Coronary artery (tissue), 2 donors: Measurements from ENCODE around the gene C1QTNF2.

Source experiments
- DNase-seq: peaks from one replicate; pipeline ENCODE4 v3.0.0-alpha.2; 2017; ENCODE audit warnings: low spot score
- H3K27ac ChIP-seq, 2 donors: fragments of 200-600 bp; sonication (generic); one replicate each; pipeline ENCODE4 v1.5.1; 2016 to 2019
- H3K4me3 ChIP-seq: fragments of 200-600 bp; sonication (generic); 2 replicates; pipeline ENCODE4 v1.5.1; 2016; ENCODE audit warnings: mild to moderate bottlenecking, moderate library complexity
- TF ChIP-seq, protein P1 (sequence below): fragments of 200-600 bp; sonication (generic); IDR thresholded peaks from one replicate; pipeline ENCODE4 v1.5.1; 2019; ENCODE audit warnings: antibody characterized with exemption

C1QTNF2 gene

DNA sequence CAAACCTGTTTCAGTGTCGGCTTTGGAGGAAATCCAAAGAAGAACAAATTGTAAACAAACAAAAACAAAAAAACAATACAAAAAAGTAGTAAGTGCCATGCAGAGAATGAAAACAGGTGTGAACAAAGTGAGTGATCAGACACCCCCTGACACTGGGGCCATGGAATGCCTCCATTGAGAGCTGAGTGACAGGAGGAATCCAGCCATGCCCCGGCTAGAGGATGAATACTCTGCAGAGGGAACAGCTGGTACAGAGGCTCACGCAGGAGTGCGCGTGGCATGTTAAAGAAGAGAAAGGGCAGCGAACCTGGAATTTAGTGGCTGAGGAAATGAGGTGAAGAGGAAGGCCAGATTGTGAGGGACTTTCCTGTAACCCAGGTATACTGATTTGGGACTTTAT, 42.6 kb downstream of the C1QTNF2 start:
- H3K4me3 ChIP-seq = no peak overlapping the region
- TF ChIP-seq, protein P1, sequence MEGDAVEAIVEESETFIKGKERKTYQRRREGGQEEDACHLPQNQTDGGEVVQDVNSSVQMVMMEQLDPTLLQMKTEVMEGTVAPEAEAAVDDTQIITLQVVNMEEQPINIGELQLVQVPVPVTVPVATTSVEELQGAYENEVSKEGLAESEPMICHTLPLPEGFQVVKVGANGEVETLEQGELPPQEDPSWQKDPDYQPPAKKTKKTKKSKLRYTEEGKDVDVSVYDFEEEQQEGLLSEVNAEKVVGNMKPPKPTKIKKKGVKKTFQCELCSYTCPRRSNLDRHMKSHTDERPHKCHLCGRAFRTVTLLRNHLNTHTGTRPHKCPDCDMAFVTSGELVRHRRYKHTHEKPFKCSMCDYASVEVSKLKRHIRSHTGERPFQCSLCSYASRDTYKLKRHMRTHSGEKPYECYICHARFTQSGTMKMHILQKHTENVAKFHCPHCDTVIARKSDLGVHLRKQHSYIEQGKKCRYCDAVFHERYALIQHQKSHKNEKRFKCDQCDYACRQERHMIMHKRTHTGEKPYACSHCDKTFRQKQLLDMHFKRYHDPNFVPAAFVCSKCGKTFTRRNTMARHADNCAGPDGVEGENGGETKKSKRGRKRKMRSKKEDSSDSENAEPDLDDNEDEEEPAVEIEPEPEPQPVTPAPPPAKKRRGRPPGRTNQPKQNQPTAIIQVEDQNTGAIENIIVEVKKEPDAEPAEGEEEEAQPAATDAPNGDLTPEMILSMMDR = no peak
- DNase-seq = no peak
- H3K27ac ChIP-seq = no peak overlapping the region

DNA sequence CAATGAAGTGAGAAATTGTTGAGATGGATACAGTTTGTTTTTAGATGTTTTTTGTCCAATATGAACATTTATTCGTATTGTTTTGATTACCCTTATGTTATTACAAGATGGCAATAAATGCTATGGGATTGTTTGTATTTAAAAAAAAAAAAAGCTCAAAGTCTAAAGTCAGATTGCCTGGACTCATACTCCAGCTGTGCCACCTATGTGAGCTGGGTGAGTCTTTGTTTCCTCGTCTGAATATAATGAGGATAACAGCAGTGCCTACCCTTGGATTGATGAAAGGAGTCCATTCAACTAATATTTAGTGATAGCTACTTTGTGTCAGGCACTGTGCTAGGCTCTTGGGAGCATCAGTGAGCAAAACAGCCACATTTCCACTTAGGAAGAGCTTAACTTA, 43.4 kb downstream of the C1QTNF2 start:
- DNase-seq = no peak
- Histone ChIP-seq H3K4me3 (no peak overlapping the region), H3K27ac (no peak overlapping the region)
- TF ChIP-seq, protein P1 = no peak

DNA sequence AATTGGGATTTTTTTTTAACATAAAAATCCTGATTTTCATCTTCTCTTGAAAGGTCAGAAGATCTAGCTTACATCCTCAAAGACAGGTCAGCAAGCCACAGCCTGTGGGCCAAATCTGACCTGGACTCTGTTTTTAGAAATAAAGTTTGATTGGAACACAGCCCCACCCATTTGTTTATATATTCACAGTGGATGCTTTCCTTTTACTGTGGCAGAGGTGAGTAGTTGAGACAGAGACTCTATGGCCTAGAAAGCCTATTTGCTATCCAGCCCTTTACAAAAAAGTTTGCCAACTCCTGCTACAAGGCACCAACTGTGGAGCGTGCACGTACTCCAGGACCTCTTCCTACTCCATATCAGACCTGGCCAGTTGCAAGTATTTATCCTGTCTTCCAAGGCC, 44.7 kb downstream of the C1QTNF2 start:
- DNase-seq = no peak
- no peak overlapping the region for H3K27ac ChIP-seq
- TF ChIP-seq, protein P1 = no peak
- no peak overlapping the region for H3K4me3 ChIP-seq

DNA sequence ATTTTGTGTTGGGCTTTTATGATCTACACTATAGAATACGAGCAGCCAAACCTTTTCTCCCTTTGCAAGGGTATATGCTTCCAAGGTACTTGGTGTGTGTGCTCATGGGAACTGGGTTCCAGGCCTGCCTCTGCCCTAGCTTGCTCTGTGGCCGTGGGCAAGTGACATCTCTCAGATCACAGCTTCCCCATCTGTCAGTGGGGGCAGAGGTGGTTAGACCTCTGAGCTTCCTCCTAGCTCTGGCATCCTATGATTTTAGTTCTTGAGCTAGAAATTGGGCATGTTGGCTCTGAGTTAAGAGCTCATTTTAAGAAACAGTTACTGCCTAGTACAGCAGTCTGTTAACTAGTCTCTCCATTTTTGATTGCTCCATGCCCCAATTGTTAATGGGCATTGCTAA, 45.5 kb downstream of the C1QTNF2 start:
- Histone ChIP-seq H3K27ac (no peak overlapping the region), H3K4me3 (no peak overlapping the region)
- DNase-seq = no peak
- TF ChIP-seq, protein P1 = no peak

DNA sequence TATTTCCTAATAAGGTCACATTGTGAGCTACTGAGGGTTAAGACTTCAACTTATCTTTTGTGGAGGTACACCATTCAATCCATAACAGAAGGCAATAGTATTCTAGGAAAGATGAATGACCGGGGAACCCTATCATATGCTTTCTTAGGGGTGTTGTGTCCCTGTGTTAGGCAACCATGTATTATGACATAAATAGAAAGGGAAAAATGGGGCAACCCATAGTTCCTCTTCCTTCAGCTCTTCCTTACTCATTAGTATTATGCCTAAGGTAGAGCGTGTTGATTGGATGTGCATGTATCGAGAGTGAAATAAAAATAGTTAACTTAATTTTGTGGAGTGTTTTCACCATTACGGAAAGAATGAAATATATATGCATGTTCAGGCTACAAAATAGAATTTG, 52.0 kb downstream of the C1QTNF2 start:
- no peak for DNase-seq
- no peak overlapping the region for H3K4me3 ChIP-seq
- TF ChIP-seq, protein P1 = no peak
- H3K27ac ChIP-seq = no peak overlapping the region

DNA sequence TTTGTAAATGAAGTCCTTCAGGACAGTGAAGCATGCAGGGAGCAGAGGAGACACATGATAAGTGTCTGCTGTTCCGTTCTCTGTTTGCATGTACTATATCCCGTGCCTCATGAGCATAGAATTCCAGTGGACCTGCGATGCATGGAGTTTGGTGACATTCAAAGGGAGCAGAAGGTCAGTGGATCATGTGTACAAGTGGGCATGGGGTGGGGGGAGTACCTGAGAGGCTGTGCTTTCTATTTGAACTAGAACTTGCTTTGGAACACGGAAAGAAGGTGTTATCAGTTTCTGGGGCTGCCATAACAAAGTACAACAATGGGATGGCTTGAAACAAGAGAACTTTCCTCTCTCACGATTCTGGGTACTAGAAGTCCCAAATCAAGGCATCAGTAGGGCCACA, 53.0 kb downstream of the C1QTNF2 start:
- no peak for DNase-seq
- Histone ChIP-seq H3K27ac (no peak overlapping the region), H3K4me3 (no peak overlapping the region)
- TF ChIP-seq, protein P1 = no peak

DNA sequence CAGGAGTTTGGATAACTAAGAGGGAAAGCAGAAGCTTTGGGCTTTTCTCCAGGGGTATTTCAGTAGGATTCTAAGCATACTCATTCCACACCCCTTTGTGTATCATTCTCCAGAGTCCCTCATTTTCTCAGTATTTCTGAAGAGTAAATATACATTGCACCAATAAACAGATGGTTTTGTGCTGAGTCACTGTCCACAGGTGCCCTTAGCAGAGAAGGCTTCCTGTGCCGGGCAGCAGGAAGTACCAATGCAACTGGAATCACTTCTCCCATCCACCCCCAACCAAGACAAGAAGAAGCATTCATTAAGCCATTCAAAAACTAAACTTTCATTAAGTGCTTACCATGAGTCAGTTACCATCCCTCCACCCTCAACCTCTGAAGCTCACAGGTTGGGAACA, 54.5 kb downstream of the C1QTNF2 start:
- Histone ChIP-seq H3K27ac (no peak overlapping the region), H3K4me3 (no peak overlapping the region)
- no peak for DNase-seq
- TF ChIP-seq, protein P1 = no peak
